H1 (cell line): ENCODE results near the gene DLL3. TPM values are rescaled to one million over a fixed set of nuclear protein-coding genes. Genes with fewer than 3 reads are reported as not detected.

ENCODE experiments used
- CTCF ChIA-PET: fragments of 300-600 bp; sonication (Branson Sonifier 250); formaldehyde crosslinking; loops from one replicate; lab custom pipeline; 2021; ENCODE audit not compliant: partially characterized antibody; lab: Charles Lee
- POLR2A ChIA-PET: fragments of 300-600 bp; sonication (Branson Sonifier 250); formaldehyde crosslinking; loops from one replicate; lab custom pipeline; 2021; ENCODE audit warnings: inconsistent platforms; ENCODE audit not compliant: partially characterized antibody; lab: Charles Lee
- DNase-seq, 2 experiments: peaks; one replicate each; pipeline versions ENCODE4 v3.0.0 to v3.0.0-alpha.2; 2010 to 2022; ENCODE audit warnings: low spot score in 2 of 2, low read depth in 1 of 2, mixed read lengths in 1 of 2
- FAIRE-seq: peaks from 2 replicates; lab custom pipeline; 2011; peaks lifted over from hg19 to GRCh38; lab: Jason Lieb, UNC
- H2AFZ ChIP-seq: 2 replicates; pipeline ENCODE4 v1.8.1; 2012; ENCODE audit warnings: low read length, inconsistent platforms
- H2AK5ac ChIP-seq: 2 replicates; pipeline ENCODE4 v1.6.1; 2013; ENCODE audit warnings: low read depth, low read length
- H2BK120ac ChIP-seq: replicated peaks from 2 replicates; pipeline ENCODE3; 2013; ENCODE audit warnings: low read depth, low read length, inconsistent platforms
- H2BK12ac ChIP-seq: 2 replicates; pipeline ENCODE4 v1.6.1; 2013; ENCODE audit warnings: low read depth, low read length
- H2BK15ac ChIP-seq: 2 replicates; pipeline ENCODE4 v1.6.1; 2013; ENCODE audit warnings: low read length
- H2BK20ac ChIP-seq: 2 replicates; pipeline ENCODE4 v1.6.1; 2013; ENCODE audit warnings: low read length
- H2BK5ac ChIP-seq: 2 replicates; pipeline ENCODE4 v1.6.1; 2013; ENCODE audit warnings: low read depth, low read length
- H3K14ac ChIP-seq: 2 replicates; pipeline ENCODE4 v1.6.1; 2013; ENCODE audit warnings: inconsistent platforms; ENCODE audit not compliant: insufficient read length
- H3K18ac ChIP-seq: 2 replicates; pipeline ENCODE4 v1.6.1; 2013; ENCODE audit warnings: low read length; ENCODE audit errors: extremely low read depth
- H3K23ac ChIP-seq: 2 replicates; pipeline ENCODE4 v1.6.1; 2013; ENCODE audit warnings: inconsistent platforms; ENCODE audit not compliant: insufficient read length
- H3K23me2 ChIP-seq: 2 replicates; pipeline ENCODE4 v1.6.1; 2013; ENCODE audit warnings: low read depth, low read length
- H3K27ac ChIP-seq: 2 replicates; pipeline ENCODE4 v1.6.1; 2011; ENCODE audit warnings: low read depth, low read length, inconsistent platforms
- H3K27me3 ChIP-seq, 4 experiments: replicated peaks in 1 of 4; 1 replicate in 1 of 4; 2 replicates in 3 of 4; pipeline versions ENCODE4 v1.6.1 to v1.8.1; 2011 to 2013; ENCODE audit warnings: low read length in 3 of 4, mild to moderate bottlenecking in 3 of 4, inconsistent platforms in 2 of 4, mixed read lengths in 2 of 4, moderate library complexity in 1 of 4; ENCODE audit not compliant: control insufficient read depth in 3 of 4, insufficient read depth in 3 of 4; ENCODE audit errors: extremely low read depth in 1 of 4
- H3K36me3 ChIP-seq, 4 experiments: 2 replicates each; pipeline versions ENCODE4 v1.6.1 to v1.8.1; 2011 to 2013; ENCODE audit warnings: mild to moderate bottlenecking in 4 of 4, low read length in 3 of 4, moderate library complexity in 2 of 4, control low read depth in 1 of 4, inconsistent platforms in 1 of 4; ENCODE audit not compliant: insufficient read depth in 4 of 4, control insufficient read depth in 2 of 4
- H3K4ac ChIP-seq: replicated peaks from 2 replicates; pipeline ENCODE3; 2013; ENCODE audit warnings: low read length, low read depth, mixed read lengths, inconsistent platforms; ENCODE audit not compliant: insufficient read length
- H3K4me1 ChIP-seq, 4 experiments: replicated peaks in 1 of 4; 1 replicate in 1 of 4; 2 replicates in 3 of 4; pipeline versions ENCODE4 v1.6.1 to v1.8.1; 2011 to 2013; ENCODE audit warnings: low read length in 3 of 4, inconsistent platforms in 2 of 4, mixed read lengths in 1 of 4; ENCODE audit not compliant: insufficient read depth in 4 of 4, control insufficient read depth in 3 of 4
- H3K4me2 ChIP-seq, 2 experiments: 2 replicates each; pipeline versions ENCODE4 v1.6.1 to v1.8.1; 2011 to 2013; ENCODE audit warnings: low read depth in 2 of 2, low read length in 2 of 2, control low read depth in 1 of 2, inconsistent platforms in 1 of 2, mild to moderate bottlenecking in 1 of 2; ENCODE audit not compliant: insufficient read depth in 1 of 2
- H3K4me3 ChIP-seq, 4 experiments: fragments of 200-600, 300-600 bp in 1 of 4; sonication (generic), shearing (Covaris generic), sonication (Bioruptor Twin) in 1 of 4; 2 replicates each; pipeline versions ENCODE4 v1.5.1 to v1.8.1; 2011 to 2016; ENCODE audit warnings: low read length in 4 of 4, low read depth in 3 of 4, control low read depth in 2 of 4, inconsistent platforms in 2 of 4, mild to moderate bottlenecking in 2 of 4, mixed read lengths in 1 of 4, moderate library complexity in 1 of 4; ENCODE audit not compliant: insufficient read depth in 2 of 4; ENCODE audit errors: extremely low read depth in 1 of 4
- H3K56ac ChIP-seq: replicated peaks from 2 replicates; pipeline ENCODE3; 2013; ENCODE audit warnings: low read depth, mild to moderate bottlenecking, mixed read lengths, low read length, inconsistent platforms; ENCODE audit not compliant: insufficient read length
- H3K79me1 ChIP-seq: 2 replicates; pipeline ENCODE4 v1.6.1; 2013; ENCODE audit warnings: low read depth, low read length, control low read depth
- H3K79me2 ChIP-seq, 2 experiments: 2 replicates each; pipeline versions ENCODE4 v1.6.1 to v1.8.1; 2012 to 2013; ENCODE audit warnings: low read length in 2 of 2, mild to moderate bottlenecking in 2 of 2, inconsistent platforms in 1 of 2; ENCODE audit not compliant: insufficient read depth in 2 of 2, control insufficient read depth in 1 of 2
- H3K9ac ChIP-seq, 4 experiments: replicated peaks in 1 of 4; 1 replicate in 1 of 4; 2 replicates in 3 of 4; pipeline versions ENCODE4 v1.6.1 to v1.8.1; 2011 to 2013; ENCODE audit warnings: low read depth in 3 of 4, low read length in 3 of 4, control low read depth in 2 of 4, mild to moderate bottlenecking in 2 of 4, moderate library complexity in 2 of 4, inconsistent platforms in 1 of 4; ENCODE audit errors: extremely low read depth in 1 of 4
- H3K9me3 ChIP-seq, 2 experiments: 2 replicates each; pipeline versions ENCODE4 v1.6.1 to v1.8.1; 2012 to 2013; ENCODE audit warnings: mild to moderate bottlenecking in 2 of 2, moderate library complexity in 2 of 2, control low read depth in 1 of 2, inconsistent platforms in 1 of 2, low read depth in 1 of 2, low read length in 1 of 2, mixed read lengths in 1 of 2; ENCODE audit not compliant: insufficient read depth in 2 of 2
- H4K20me1 ChIP-seq, 2 experiments: replicated peaks in 1 of 2; 2 replicates each; pipeline versions ENCODE3 to v1.8.1; 2011 to 2013; ENCODE audit warnings: inconsistent platforms in 2 of 2, low read length in 2 of 2, mild to moderate bottlenecking in 1 of 2; ENCODE audit not compliant: insufficient read depth in 2 of 2, control insufficient read depth in 1 of 2
- H4K5ac ChIP-seq: 2 replicates; pipeline ENCODE4 v1.6.1; 2013; ENCODE audit warnings: low read length, low read depth, mixed read lengths, inconsistent platforms; ENCODE audit not compliant: insufficient read length
- H4K8ac ChIP-seq: 2 replicates; pipeline ENCODE4 v1.8.0; 2013; ENCODE audit warnings: mild to moderate bottlenecking, moderate library complexity, low read length, inconsistent platforms; ENCODE audit not compliant: insufficient read depth; ENCODE audit errors: extremely low read depth
- H4K91ac ChIP-seq: replicated peaks from 2 replicates; pipeline ENCODE3; 2013; ENCODE audit warnings: low read length, mixed read lengths, inconsistent platforms; ENCODE audit not compliant: insufficient read length
- CHD1 ChIP-seq: IDR thresholded peaks from 2 replicates; pipeline ENCODE4 v1.6.1; 2012; ENCODE audit warnings: low read depth, low read length, improper control_type of control experiment
- CTBP2 ChIP-seq: IDR thresholded peaks from 2 replicates; pipeline ENCODE4 v1.7.0; 2011; ENCODE audit warnings: borderline replicate concordance, mild to moderate bottlenecking, moderate library complexity, mixed read lengths, low read length; ENCODE audit not compliant: insufficient read depth, insufficient read length
- EGR1 ChIP-seq: IDR thresholded peaks from 2 replicates; pipeline ENCODE4 v1.6.1; 2011; ENCODE audit warnings: low read depth, low read length, borderline replicate concordance
- SIRT6 ChIP-seq: IDR thresholded peaks from one replicate; pipeline ENCODE4 v1.7.1; 2012; ENCODE audit warnings: low read length, inconsistent platforms
- SIX5 ChIP-seq: IDR thresholded peaks from 2 replicates; pipeline ENCODE4 v1.6.1; 2011; ENCODE audit warnings: mild to moderate bottlenecking, low read depth, low read length
- WGBS, 2 experiments: shearing (Covaris generic) in 1 of 2; methylation state at CpG; one replicate each; pipeline versions ENCODE4 v1.1.6 to v1.1.7; 2013 to 2015; ENCODE audit warnings: low lambda C conversion rate in 2 of 2, mixed read lengths in 2 of 2, inconsistent platforms in 1 of 2, low coverage in 1 of 2, missing lambda C conversion rate in 1 of 2; ENCODE audit not compliant: insufficient replicate concordance in 2 of 2, insufficient coverage in 1 of 2, insufficient read length in 1 of 2; ENCODE audit errors: extremely low coverage in 1 of 2, missing lambda C conversion rate in 1 of 2; 5-methylcytosine and 5-hydroxymethylcytosine counted together
- polyA plus RNA-seq, 7 experiments: library from polyadenylated mRNA; depleted of rRNA in 3 of 7; stranded (reverse) in 5 of 7; unstranded in 2 of 7; fragments of >200 nt in 5 of 7; fragments of 200-250 nt in 2 of 7; gene quantifications; 1 replicate in 5 of 7; 2 replicates in 1 of 7; 4 replicates in 1 of 7; pipeline versions ENCODE4 v1.2.1 to v1.2.3, GENCODE V29; 2011 to 2013; ENCODE audit warnings: missing spikeins in 2 of 7, mixed read lengths in 2 of 7
- total RNA-seq: library from RNA; stranded (reverse); fragmentation: NEBNext Ultra II Directional; extraction: Animal tissue kit (Norgen Biotek cat#: 25700); gene quantifications from 2 replicates; pipeline ENCODE4 v1.2.1, GENCODE V29; 2021
- TF ChIP-seq, protein P1 (sequence below): IDR thresholded peaks from 2 replicates; pipeline ENCODE4 v1.6.1; 2011; ENCODE audit warnings: low read depth, mild to moderate bottlenecking, low read length; ENCODE audit not compliant: insufficient read depth

The DLL3 gene
- total and polyA plus RNA-seq, 2 of the 8 experiments (the other 6 are each of a cell fraction or from before 2014, with no cell fraction given): 12.2 to 13.8 TPM

DNA sequence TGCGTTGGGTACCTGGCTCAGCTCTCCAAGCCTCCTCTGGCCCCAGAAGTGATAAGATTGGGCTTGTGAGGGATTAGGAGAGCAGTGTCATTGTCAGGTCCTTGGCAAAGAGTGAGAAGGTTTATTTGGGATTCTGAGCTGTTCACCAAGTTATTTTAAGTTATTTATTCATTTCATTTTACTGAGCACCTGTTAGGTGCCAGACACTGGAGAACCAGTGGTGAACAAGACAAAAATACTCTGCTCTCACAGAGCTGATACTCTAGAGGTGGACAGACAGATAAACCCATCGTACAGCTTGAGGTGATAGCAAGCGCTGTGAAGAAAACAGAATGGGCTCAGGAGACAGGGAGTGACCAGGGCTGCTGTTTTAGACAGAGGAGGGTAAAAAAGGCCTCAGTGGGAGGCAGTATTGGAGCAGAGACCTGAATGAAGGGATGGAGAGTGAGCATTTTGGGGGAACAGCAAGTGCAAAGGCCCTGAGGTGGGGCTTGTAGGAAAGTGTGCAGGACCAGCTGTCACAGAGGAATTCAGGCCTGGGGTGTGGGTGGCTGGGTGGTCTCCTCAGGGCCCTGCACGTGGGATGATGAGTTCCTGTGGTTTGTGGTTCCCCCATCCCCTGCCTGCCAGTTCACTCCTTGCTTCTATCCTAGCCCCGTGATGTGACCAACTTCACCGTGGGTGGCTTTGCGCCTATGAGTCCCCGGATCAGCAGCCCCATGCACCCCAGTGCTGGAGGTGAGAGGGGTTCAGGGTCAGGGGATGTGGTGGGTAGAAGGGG lies 26.8 kb upstream of the DLL3 start:
- Histone ChIP-seq H2BK120ac (no peak overlapping the region), H3K79me2 (no peaks in the 10 kb centered on the region), H2AK5ac (no peak overlapping the region), H3K27me3 (no peaks in the 10 kb centered on the region), H4K5ac (no peak overlapping the region), H3K4me1 (no peaks in the 10 kb centered on the region; a peak in 1 of 7 replicates), H3K79me1 (peaks cover 3% of the 10 kb centered on the region; the same call in 1 of the 2 replicates), H3K9me3 (no peaks in the 10 kb centered on the region), H2BK5ac (no peak overlapping the region; the same call in 1 of the 2 replicates), H4K91ac (no peak overlapping the region), H4K8ac (no peak overlapping the region), H2BK15ac (no peak overlapping the region), H2BK12ac (no peak overlapping the region), H2BK20ac (no peak overlapping the region), H3K14ac (no peak overlapping the region), H3K18ac (no peak overlapping the region), H2AFZ (no peak overlapping the region), H3K9ac (no peak overlapping the region), H3K23ac (no peak overlapping the region), H3K4me2 (no peak overlapping the region), H3K56ac (no peak overlapping the region), H3K4ac (no peak overlapping the region), H3K36me3 (peaks cover 43 to 69% (median 64%) of the 10 kb centered on the region in 4 experiments), H4K20me1 (peaks cover 6 to 18% of the 10 kb centered on the region in 2 experiments), H3K4me3 (no peak overlapping the region), H3K23me2 (no peaks in the 10 kb centered on the region; the same call in 1 of the 2 replicates), H3K27ac (no peak overlapping the region)
- DNase-seq: no peak
- WGBS, 2 experiments: 95% methylated on average over 8 of the region's 8 CpGs; no CpG with 5 or more reads in 1 of the 2 experiments
- CTCF ChIA-PET: interaction anchor here (0.7 to 5.6 kb wide), 6 partner anchors 8 to 62 kb away, joined by 3 to 56 read pairs (median 4); partner anchors contain the start of gene TIMM50
- no peak for FAIRE-seq
- POLR2A ChIA-PET: interaction anchor here (0.8 to 1.6 kb wide), 7 partner anchors 21 to 61 kb away, joined by 3 to 7 read pairs (median 4); partner anchors contain the start of genes DLL3, EID2B, RPS16 and SUPT5H
- TF ChIP-seq SIRT6: no peak
- TF ChIP-seq EGR1: no peak
- TF ChIP-seq CTBP2: no peak
- no peak for TF ChIP-seq CHD1
- TF ChIP-seq, protein P1, sequence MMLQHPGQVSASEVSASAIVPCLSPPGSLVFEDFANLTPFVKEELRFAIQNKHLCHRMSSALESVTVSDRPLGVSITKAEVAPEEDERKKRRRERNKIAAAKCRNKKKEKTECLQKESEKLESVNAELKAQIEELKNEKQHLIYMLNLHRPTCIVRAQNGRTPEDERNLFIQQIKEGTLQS: no peak
- no peak for TF ChIP-seq SIX5
